SK-N-SH (cell line): ENCODE measurements around the gene MTR.

ENCODE experiments used
- CTCF ChIP-seq: fragments of 200-600 bp; sonication (generic); IDR thresholded peaks from 2 replicates; pipeline ENCODE4 v1.6.1; 2017; ENCODE audit warnings: antibody characterized with exemption, mild to moderate bottlenecking, moderate library complexity
- EP300 ChIP-seq, 2 experiments: IDR thresholded peaks; 2 replicates each; pipeline versions ENCODE4 v1.4.0 to v1.6.1; 2012; ENCODE audit warnings: borderline replicate concordance in 1 of 2, low read depth in 1 of 2, low read length in 1 of 2
- JUND ChIP-seq: IDR thresholded peaks from 2 replicates; pipeline ENCODE4 v1.4.0; 2012
- MAX ChIP-seq: IDR thresholded peaks from 2 replicates; pipeline ENCODE4 v1.4.0; 2012; ENCODE audit warnings: low read depth
- POLR2AphosphoS5 ChIP-seq: IDR thresholded peaks from 2 replicates; pipeline ENCODE4 v1.6.1; 2012; ENCODE audit warnings: low read depth, low read length
- RAD21 ChIP-seq: IDR thresholded peaks from 2 replicates; pipeline ENCODE4 v1.6.1; 2012; ENCODE audit warnings: mild to moderate bottlenecking, low read length
- RCOR1 ChIP-seq: fragments of 150-350 bp; IDR thresholded peaks from 2 replicates; pipeline ENCODE4 v1.6.1; 2017; ENCODE audit warnings: antibody characterized with exemption, low read length
- TCF12 ChIP-seq: IDR thresholded peaks from 2 replicates; pipeline ENCODE4 v1.4.0; 2012
- TF ChIP-seq, protein P1 (sequence below): IDR thresholded peaks from 2 replicates; pipeline ENCODE4; 2012

GRCh38 chr1:236862615-236863211 is 67.6 kb downstream of the MTR start:
- TF ChIP-seq JUND (no peak), TCF12 (no peak), RAD21 (no peak), RCOR1 (no peak), CTCF (no peak), POLR2AphosphoS5 (no peak), MAX (no peak), EP300 (IDR thresholded peaks at IDR 0.05; ENCODE audit: borderline replicate concordance in 1 of 2, low read depth in 1 of 2, low read length in 1 of 2) (no peak)
- TF ChIP-seq, protein P1, sequence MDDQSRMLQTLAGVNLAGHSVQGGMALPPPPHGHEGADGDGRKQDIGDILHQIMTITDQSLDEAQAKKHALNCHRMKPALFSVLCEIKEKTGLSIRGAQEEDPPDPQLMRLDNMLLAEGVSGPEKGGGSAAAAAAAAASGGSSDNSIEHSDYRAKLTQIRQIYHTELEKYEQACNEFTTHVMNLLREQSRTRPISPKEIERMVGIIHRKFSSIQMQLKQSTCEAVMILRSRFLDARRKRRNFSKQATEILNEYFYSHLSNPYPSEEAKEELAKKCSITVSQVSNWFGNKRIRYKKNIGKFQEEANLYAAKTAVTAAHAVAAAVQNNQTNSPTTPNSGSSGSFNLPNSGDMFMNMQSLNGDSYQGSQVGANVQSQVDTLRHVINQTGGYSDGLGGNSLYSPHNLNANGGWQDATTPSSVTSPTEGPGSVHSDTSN: no peak
